A204.1 (cell line): ENCODE measurements around the gene STRADA.

Experiments
- FAIRE-seq: peaks from 2 replicates; lab custom pipeline; 2012; peaks lifted over from hg19 to GRCh38; lab: Jason Lieb, UNC

The STRADA gene

GRCh38 chr17:63700528-63701455 is 40.8 kb downstream of the STRADA start:
- FAIRE-seq, result no peak

- FAIRE-seq, result no peak
Observed at GRCh38 chr17:63699638-63700527, 41.7 kb downstream of the STRADA start, which contains the start of gene LIMD2. LIMD2 (minus strand) TSS chr17:63700125; CDS start chr17:63699298, 827 bp downstream.

DNA sequence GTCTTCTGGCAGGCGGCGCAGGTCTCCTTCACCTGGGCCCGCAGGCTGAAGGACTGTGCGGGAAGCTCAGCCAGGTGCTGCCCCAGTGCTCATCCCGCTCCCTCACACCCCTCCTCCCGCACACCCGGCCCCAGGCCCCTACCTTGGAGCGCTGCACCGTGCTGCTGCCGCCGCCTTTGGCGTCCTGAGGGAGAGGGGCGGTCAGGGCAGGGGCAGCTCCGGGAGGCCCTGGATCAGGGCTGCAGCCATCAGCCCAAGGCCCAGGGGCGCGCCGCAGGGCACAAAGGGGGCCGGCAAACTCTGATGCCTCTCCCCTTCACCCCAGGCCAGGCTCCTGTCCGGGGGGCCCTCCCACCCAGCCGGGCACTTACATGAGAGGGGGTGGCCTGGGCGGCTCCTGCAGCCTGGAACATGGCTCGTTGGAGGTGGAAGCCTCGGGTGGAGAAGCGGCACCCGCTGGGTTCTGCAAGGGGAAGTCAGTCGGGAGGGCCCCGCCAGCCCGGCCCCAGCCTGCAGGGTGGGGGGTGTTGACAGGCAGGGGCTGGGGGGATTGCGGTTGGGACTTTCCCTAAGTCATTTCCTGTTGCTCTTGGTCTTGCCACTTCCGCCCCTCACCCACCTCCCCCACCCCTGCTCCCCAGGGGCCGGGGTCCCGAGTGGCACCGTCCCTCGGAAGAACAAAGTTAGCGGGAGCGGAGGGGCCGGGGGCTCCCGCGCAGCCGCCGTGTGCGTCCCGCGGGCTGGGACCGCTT is 42.5 kb downstream of the STRADA start:
- FAIRE-seq, result no peak

DNA sequence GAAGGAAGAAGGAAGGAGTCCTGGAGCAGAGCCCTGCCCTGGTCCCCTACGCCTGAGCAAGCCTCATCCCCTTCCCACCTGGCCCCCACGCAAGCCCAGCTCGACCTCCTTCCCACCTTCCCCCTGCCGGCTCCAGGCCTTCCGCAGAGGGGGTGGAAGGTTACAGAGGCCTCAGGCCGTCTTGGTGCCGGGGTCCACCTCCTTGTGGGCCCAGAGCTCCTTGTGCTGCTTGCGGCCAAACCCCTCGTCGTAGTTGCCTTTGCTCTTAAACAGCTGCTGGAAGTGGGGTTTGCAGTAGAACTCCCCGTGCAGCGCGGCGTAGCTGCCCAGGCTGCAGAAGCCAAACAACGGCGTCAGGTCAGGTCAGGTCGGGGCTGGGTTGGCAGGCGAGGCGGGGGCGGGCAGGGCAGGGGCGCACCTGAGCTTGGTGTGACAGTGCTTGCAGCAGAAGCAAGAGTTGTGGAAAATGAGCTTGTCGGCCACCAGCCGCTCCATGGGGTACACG is 43.2 kb downstream of the STRADA start:
- no peak for FAIRE-seq

GRCh38 chr17:63697341-63698286 is 44.0 kb downstream of the STRADA start:
- no peak for FAIRE-seq

DNA sequence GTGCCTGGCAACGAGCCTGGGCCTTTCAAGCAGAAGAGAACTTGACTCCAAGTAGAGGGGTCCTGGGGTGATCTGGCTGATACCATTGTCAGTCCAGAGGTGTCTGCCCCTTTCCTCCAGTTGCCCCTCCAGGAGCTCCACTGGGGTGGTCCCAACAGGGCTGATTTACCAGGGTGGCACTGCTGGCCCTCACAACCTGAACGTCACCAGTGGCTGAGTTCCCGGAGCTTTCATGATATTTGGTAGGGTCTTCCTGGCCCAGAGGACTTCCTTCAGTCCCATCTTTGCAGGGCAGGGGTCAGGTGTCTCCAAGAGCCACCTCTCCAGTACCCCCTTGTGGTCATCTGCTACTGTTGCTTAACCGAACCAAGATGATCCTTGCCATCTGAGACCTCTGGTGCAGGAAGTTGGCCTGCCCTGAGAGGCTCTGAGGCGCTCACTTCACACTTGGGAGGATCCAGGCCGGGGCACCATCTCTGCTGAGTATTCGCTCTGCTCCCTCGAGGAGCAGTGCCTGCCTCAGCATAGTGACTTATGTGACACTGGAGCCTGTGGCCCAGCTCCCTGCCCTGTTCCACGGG is 45.1 kb downstream of the STRADA start:
- FAIRE-seq, result no peak

GRCh38 chr17:63695889-63696288 is 45.7 kb downstream of the STRADA start:
- FAIRE-seq, result no peak

- FAIRE-seq, result no peak
Observed at GRCh38 chr17:63694950-63695773, 46.4 kb downstream of the STRADA start.

- no peak for FAIRE-seq
Observed at GRCh38 chr17:63694229-63694949, 47.2 kb downstream of the STRADA start.

DNA sequence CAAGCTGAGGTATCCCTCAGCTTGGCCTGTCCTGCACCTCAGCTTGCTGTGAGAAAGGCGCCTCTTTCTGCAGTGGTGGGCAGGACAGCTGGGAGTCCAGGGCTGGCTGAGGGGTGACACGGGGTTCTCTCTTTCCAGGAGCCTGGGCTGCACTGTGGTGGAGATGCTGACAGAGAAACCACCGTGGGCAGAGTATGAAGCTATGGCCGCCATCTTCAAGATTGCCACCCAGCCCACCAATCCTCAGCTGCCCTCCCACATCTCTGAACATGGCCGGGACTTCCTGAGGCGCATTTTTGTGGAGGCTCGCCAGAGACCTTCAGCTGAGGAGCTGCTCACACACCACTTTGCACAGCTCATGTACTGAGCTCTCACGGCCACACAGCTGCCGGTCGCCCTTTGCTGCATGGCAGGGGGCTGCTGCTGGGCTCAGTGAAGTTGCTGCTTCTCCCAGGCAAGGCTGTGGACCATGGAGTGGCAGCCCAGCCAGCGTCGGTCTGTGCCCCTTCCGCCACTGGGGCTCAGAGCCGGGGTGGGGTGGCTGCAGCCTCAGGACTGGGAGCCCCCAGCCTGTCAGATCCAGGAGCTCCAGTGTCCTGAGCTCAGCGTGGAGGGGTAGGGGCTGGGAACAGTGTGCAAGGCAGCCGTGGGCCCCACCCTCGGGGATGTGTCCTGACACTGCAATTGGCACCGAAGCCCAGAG is 48.0 kb downstream of the STRADA start:
- FAIRE-seq, result no peak

GRCh38 chr17:63692195-63692816 is 49.3 kb downstream of the STRADA start:
- no peak for FAIRE-seq

DNA sequence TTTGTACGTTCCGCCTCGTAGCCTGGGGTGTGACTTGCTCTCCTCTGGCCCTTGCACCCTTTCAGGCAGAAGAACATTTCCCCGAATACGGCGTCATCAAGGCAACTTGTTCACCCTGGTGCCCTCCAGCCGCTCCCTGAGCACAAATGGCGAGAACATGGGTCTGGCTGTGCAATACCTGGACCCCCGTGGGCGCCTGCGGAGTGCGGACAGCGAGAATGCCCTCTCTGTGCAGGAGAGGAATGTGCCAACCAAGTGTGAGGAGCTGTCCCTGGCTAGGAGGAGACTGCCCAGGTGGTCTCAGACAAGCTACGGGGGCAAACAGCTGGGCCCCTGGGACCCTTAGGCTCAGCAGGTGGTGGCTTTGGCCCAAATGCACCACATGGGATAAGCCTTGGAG is 52.1 kb downstream of the STRADA start:
- FAIRE-seq, result no peak

DNA sequence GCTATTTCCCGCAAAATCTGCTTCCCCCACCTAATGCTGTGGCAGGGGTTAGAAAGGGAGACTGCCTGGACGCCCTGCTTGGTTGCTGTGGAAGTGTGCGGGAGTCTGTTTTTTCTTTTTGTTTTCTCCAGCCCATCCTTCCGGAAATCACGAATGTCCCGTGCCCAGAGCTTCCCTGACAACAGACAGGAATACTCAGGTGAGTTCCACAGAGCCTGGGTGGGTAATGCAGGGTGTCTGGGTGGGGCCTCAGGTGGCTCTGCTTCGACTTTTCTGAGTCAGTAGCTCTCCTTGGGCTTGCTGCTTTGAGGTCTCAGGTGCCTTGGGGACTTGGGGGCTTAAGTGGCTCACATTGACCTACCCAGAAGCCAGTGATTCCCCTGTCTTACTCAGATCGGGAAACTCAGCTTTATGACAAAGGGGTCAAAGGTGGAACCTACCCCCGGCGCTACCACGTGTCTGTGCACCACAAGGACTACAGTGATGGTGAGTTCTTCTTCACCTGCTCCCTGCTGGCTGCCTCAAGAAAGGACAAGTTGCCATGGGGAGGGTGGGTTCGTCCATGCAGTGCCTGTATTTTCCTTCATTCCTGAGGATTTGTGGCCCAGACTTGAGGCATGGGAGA is 53.1 kb downstream of the STRADA start:
- FAIRE-seq, result no peak

DNA sequence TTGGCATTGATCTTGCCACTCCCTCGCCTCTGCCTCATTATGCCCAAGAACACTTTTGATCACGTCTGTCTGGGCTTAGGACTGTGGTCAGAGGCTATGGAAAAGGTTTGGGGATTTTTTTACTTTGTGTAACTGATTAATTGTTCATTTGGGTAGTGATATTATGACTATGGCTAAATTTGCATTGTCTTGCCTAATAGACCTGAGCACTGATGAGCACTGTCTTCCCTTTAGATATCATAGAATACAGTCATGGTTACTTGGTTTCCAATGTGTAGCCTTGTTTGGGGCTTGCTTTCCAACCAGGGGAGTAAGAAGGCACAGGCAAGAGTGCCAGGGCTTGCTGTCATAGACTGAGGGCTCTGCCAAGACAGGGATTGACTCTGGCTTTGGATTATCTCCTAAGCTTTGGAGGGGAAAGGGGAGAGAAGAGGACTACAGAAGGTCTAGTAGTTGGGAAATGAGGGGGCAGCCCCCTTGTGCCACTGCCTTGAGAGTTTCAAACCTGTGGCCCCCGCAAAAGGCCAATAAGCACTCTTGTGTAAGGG is 55.4 kb downstream of the STRADA start:
- FAIRE-seq, result no peak

DNA sequence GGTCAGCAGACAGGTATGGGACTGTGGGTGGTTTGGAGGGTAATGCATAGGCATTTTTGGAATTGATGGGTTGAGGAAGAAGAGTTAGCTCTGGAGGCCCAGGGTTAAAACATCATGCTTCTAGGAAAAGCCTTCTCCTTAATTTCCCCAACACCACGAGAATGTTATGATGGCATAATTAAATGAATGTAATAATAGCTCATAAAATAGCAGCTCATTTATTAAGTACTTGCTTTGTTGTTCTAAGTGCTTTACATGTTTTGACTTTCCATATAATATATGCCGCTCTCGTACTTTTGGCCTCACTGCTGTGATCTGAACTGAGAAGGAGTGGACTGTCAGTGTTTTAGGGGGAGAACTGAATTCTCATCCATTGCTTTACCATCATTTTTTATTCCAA is 56.0 kb downstream of the STRADA start:
- no peak for FAIRE-seq

DNA sequence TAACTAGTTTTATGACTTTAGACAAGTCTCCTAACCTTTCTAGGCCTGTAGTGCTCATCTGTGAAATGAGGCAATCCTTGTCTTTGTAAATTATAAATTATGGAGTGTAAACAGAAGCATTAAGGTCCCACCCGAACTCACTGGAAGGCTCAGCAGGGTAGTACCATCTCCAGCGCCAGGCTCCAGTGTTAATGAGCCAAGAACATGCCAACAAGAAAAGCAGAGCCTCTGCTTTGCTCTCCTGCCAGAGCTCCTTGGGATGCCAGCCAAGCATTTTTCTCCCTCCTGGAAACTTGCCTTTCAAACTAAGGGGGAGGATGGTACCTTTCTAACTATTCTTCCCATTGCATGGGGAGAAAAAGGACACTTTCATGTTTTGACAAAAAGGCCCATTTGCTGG is 56.6 kb downstream of the STRADA start:
- no peak for FAIRE-seq

DNA sequence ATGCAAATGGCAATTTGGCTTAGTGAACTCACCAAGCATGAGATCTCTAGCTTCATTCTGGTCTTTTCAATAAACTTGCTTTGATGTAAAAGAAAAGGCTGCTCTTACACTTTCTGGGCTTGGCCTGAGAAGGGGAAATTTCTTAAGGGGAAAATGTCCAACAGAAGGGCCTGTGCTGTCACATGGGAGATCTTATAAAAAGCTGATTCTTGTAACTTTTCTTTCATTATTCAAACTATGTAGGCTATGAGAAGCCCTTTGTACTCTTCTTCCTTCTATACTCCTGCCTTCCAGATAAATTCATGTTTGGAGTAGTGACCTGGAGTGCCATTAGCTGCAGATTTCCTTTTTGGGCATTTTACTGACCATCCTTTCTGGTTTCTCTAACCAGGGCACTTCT is 58.6 kb downstream of the STRADA start:
- no peak for FAIRE-seq
